Measurements from ENCODE around the gene PUM1. TPM values are rescaled to one million over a fixed set of nuclear protein-coding genes. Genes with fewer than 3 reads are reported as not detected.
"Not testable (repeated sequence)": the region's sequence is repeated elsewhere in the genome, so short reads cannot be mapped to it uniquely, and the experiment has no call there.

The PUM1 gene
- polyA plus RNA-seq, 1 donor from 2014 or later = 88.0 TPM

DNA sequence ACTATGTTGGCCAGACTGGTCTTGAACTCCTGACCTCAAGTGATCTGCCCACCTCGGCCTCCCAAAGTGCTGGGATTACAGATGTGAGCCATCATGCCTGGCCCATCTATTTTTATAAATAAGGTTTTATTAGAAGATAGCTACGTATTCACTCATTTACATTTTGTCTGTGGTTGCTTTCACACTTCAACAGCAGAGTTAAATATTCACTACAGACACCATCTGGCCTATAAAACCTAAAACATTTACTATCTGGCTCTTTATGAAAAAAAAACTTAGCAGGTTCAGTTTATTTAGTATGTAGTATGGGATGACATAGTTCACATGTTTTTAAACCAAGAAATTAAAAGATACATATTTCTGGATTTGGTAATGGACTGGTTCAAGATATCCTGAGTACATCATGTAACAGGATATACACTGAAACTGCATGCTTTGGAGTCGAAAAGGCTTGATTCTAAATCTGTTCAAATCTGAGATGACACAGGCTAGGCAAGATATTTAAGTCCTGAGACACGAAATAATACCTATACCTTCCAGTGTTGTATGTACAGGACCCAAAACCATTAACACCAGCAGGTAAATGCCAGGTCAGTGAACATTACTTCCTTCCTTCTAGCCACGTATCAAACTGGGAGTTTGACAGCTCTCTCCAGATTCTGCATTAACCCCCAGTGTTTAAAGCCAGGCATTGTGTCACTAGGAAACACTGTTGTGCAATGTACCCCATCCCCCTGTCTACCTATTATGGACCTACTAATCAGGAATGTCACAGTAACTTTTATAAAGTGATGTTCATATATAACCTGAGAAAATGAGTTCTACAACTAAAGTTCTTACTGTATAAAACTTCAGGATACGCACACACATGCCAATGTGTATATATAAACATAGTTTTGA lies 102.7 kb downstream of the PUM1 start:
- Mint-ChIP-seq H3K4me3 (no peak overlapping the region), H3K9me3 (no peaks in the 10 kb centered on the region), H3K4me1 (peaks cover 0 to 12% (median 8%) of the 10 kb centered on the region in 3 donors), H3K36me3 (peaks cover 4% of the 10 kb centered on the region), H3K27me3 (no peaks in the 10 kb centered on the region), H3K27ac (peak overlapping the region in 1 of 3 donors; percentile 64)

GRCh38 chr1:30957560-30958222 lies 107.8 kb downstream of the PUM1 start:
- Mint-ChIP-seq H3K27ac (peak overlapping the region in 2 of 3 donors; percentile 0 to 36), H3K9me3 (no peaks in the 10 kb centered on the region), H3K4me1 (peaks cover 0 to 11% (median 8%) of the 10 kb centered on the region in 3 donors), H3K27me3 (no peaks in the 10 kb centered on the region), H3K36me3 (peaks cover 2% of the 10 kb centered on the region), H3K4me3 (no peak overlapping the region)

DNA sequence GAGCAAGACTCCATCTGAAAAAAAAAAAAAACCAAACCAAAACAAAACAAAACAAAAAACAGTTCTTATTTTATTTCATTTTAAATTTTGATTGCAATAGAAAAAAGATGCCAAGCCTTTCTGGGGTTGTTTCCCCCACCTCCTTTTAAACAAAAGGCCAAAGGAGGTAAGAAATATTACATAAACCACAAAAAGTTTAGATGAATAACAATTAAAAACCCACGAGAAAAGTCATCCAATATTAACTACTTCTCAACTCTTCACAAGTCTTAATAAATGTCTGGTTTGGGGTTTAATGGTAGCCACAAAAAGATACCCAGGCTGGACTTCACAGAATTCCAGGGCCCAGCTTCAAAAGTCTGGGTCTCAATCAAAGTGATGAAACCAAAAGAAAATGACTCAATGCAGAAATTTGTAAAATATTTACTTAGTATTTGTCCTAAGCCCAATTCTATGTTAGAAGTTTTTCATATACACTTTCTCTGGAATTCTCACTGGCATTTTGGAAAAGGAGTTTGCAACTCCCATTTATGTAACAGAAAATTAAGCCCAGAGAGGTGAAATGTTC lies 110.0 kb downstream of the PUM1 start:
- no peaks in the 10 kb centered on the region for H3K9me3 Mint-ChIP-seq
- peaks cover 0 to 14% (median 4%) of the 10 kb centered on the region in 3 donors for H3K4me1 Mint-ChIP-seq
- peaks cover 2% of the 10 kb centered on the region for H3K36me3 Mint-ChIP-seq
- no peaks in the 10 kb centered on the region for H3K27me3 Mint-ChIP-seq
- no peak overlapping the region for H3K27ac Mint-ChIP-seq
- no peak overlapping the region for H3K4me3 Mint-ChIP-seq

- H3K36me3 Mint-ChIP-seq = no peaks in the 10 kb centered on the region
- no peak overlapping the region for H3K27ac Mint-ChIP-seq
- no peaks in the 10 kb centered on the region for H3K27me3 Mint-ChIP-seq
- H3K4me1 Mint-ChIP-seq = peaks cover 0 to 10% (median 4%) of the 10 kb centered on the region in 3 donors
- no peaks in the 10 kb centered on the region for H3K9me3 Mint-ChIP-seq
- H3K4me3 Mint-ChIP-seq = no peak overlapping the region
Observed at GRCh38 chr1:30953685-30954084, 111.8 kb downstream of the PUM1 start.

DNA sequence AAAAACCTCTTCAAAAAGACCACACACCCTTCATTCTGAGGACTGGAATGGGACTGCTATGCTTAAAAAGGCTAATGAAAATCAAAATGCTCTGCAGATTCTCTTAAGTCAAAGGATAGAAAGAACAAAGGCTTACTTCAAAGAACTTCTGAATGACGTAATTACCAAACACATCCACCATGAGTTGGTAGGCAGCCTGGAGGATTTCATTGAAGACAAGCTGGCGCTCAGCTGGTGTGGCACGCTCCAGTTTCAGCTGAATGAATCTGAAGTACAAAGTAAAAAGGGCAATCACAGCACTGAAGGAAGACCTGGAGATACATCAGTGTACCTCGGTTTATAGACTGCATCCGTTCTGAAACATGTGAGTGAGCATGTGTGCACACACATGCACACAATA lies 113.4 kb downstream of the PUM1 start:
- no peaks in the 10 kb centered on the region for H3K9me3 Mint-ChIP-seq
- H3K36me3 Mint-ChIP-seq = peaks cover 2% of the 10 kb centered on the region
- peak overlapping the region in 2 of 3 donors; percentile 15 to 19 for H3K27ac Mint-ChIP-seq
- peaks cover 0 to 7% (median 0%) of the 10 kb centered on the region in 3 donors for H3K4me1 Mint-ChIP-seq
- peak overlapping the region in 1 of 4 donors; percentile 60 for H3K4me3 Mint-ChIP-seq
- no peaks in the 10 kb centered on the region for H3K27me3 Mint-ChIP-seq

DNA sequence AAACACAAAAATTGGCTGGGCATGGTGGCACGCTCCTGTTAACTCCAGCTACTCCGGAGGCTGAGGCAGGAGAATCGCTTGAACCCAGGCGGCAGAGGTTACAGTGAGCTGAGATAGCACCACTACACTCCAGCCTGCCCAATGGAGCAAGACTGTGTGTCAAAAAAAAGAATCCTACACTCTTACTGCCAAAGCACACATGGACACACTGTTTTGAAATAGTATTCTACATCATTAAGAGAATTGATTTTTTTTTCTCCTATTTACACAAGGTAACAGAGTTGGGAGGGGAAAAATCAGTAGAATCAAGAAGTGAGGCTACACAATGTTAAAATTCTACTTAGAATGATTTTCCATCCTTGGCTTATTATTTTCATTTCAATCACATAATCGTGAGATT lies 114.8 kb downstream of the PUM1 start:
- no peak overlapping the region for H3K4me3 Mint-ChIP-seq
- H3K27ac Mint-ChIP-seq = no peak overlapping the region
- H3K4me1 Mint-ChIP-seq = peaks cover 0 to 7% (median 0%) of the 10 kb centered on the region in 3 donors

GRCh38 chr1:30950053-30950452 lies 115.5 kb downstream of the PUM1 start:
- Mint-ChIP-seq H3K36me3 (peaks cover 2% of the 10 kb centered on the region), H3K27ac (no peak overlapping the region)

More for the DNA sequence above, 114.8 kb downstream of the PUM1 start:
- peaks cover 2% of the 10 kb centered on the region for H3K36me3 Mint-ChIP-seq
- no peaks in the 10 kb centered on the region for H3K27me3 Mint-ChIP-seq
- H3K9me3 Mint-ChIP-seq = no peaks in the 10 kb centered on the region

DNA sequence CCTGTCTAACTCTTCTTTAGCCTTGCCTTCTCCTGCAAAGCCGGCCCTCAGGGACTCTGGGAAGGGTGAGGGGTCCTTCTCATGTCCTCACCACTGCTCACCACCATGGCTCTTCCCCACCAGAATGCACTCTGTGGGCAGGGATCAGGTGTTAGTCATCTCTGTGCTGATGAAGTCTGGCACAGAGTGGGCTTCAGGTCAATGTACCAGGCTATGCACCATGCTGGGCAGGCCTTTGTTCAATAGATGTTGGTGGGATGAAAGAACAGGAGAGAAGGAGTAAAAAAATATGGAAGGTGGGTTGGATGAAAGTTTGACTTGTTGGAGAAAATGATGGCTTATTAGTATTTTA lies 116.1 kb downstream of the PUM1 start:
- not testable (repeated sequence) for H3K27me3 Mint-ChIP-seq, H3K36me3 Mint-ChIP-seq, H3K4me3 Mint-ChIP-seq, H3K9me3 Mint-ChIP-seq, H3K4me1 Mint-ChIP-seq
- H3K27ac Mint-ChIP-seq = peak overlapping the region in 1 of 3 donors; percentile 71

More at GRCh38 chr1:30950053-30950452, 115.5 kb downstream of the PUM1 start:
- peaks cover 0 to 8% (median 0%) of the 10 kb centered on the region in 3 donors for H3K4me1 Mint-ChIP-seq
- H3K4me3 Mint-ChIP-seq = no peak overlapping the region
- no peaks in the 10 kb centered on the region for H3K9me3 Mint-ChIP-seq
- no peaks in the 10 kb centered on the region for H3K27me3 Mint-ChIP-seq

DNA sequence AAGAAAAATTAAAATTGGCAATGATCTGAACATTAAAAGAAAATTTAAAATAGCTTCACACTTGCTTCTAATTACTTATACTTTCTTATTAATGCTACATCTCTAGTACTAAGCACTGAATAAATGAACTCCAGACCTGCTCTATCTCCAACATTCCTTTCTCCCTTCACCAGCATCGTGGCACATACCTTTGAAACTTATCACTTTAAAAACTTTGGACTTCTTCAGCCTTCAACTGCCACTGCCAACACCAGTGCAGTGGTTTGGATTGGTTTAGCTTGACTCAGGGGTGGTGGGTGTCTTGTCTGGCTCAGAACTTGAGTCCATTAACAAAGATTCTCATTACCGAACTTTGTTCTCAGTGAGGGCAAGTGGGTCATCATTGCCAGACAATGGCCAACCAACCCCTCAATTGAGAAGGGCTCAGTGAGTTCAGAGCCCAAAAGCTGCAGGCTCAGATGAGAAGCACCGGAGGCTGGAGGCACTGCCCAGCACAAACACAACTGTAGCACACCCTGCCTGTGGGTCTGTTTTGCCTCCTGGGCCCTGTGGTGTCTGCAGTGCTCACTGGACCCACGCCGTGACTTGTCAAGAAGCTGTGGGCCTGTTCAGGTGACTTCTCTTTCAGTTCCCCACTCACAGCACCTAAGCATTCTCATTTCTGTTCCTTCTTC lies 116.6 kb downstream of the PUM1 start:
- H3K4me1 Mint-ChIP-seq, H3K27me3 Mint-ChIP-seq: not testable (repeated sequence)
- peak overlapping the region in 1 of 3 donors; percentile 78 for H3K27ac Mint-ChIP-seq

DNA sequence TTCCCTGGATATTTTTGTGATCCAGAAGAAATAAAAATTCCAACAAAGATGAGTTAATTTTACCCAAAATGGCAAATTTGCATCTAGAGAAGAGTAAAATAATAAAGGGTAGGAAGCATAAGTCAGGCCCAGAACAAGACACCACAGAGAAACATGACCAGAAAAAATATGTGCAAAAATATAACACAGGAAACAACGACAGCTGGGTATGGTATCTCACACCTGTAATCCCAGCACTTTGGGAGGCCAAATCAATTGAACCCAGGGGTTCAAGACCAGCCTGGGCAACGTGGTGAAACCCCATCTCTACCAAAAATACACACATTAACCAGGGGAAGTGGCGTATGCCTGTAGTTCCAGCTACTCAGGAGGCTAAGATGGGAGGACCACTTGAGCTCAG lies 117.2 kb downstream of the PUM1 start:
- H3K27me3 Mint-ChIP-seq = no peaks in the 10 kb centered on the region
- peaks cover 0 to 8% (median 0%) of the 10 kb centered on the region in 3 donors for H3K4me1 Mint-ChIP-seq
- peaks cover 10% of the 10 kb centered on the region for H3K36me3 Mint-ChIP-seq
- H3K4me3 Mint-ChIP-seq = peak overlapping the region in 1 of 4 donors; percentile 65
- no peaks in the 10 kb centered on the region for H3K9me3 Mint-ChIP-seq
- peak overlapping the region in 1 of 3 donors; percentile 78 for H3K27ac Mint-ChIP-seq

More for the DNA sequence above, 116.6 kb downstream of the PUM1 start:
- not testable (repeated sequence) for H3K9me3 Mint-ChIP-seq, H3K36me3 Mint-ChIP-seq, H3K4me3 Mint-ChIP-seq

DNA sequence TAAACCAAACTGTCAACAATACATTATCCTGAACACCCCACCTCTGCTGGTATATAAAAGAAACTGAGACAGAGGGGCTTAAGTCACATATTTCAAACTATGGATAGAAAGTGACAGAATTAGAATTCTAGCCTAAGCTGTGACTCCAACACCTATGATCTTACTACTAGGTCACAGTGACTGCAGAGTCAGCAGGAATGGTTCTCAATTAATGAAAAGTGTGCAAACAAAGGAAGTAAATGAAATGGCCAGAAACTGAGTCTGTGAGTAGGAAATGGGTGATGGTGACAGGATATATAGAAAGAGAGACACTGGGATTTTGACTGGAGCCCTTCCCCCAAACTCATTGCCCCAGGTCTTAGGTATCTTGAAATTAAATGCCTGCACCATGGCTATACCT lies 118.3 kb downstream of the PUM1 start:
- no peak overlapping the region for H3K27ac Mint-ChIP-seq
- H3K27me3 Mint-ChIP-seq = no peaks in the 10 kb centered on the region
- peaks cover 0 to 7% (median 0%) of the 10 kb centered on the region in 3 donors for H3K4me1 Mint-ChIP-seq
- no peak overlapping the region for H3K4me3 Mint-ChIP-seq
- peaks cover 10% of the 10 kb centered on the region for H3K36me3 Mint-ChIP-seq
- H3K9me3 Mint-ChIP-seq = no peaks in the 10 kb centered on the region

GRCh38 chr1:30942326-30942963 lies 123.1 kb downstream of the PUM1 start:
- Mint-ChIP-seq H3K36me3 (peaks cover 12% of the 10 kb centered on the region), H3K9me3 (no peaks in the 10 kb centered on the region), H3K27ac (no peak overlapping the region), H3K4me3 (no peak overlapping the region), H3K4me1 (peaks cover 0 to 2% (median 0%) of the 10 kb centered on the region in 3 donors), H3K27me3 (no peaks in the 10 kb centered on the region)

DNA sequence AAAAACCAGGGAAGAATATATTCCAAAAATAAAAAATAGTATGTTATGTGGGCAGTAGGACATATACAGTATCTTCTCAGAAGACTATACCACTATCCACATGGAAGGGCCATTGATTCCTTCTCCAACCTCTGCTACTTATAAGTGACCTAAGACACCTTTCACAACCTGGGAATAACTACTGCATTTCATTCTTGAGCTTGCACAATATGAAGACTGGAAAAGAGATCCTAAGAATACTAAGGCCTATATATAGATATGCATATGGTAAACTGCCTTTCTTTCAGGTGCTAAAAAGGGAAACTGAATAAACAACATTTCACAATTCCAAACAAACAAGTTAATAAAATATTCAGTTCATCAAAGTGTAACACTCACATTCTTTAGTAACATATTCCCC lies 125.0 kb downstream of the PUM1 start:
- Mint-ChIP-seq H3K9me3 (no peaks in the 10 kb centered on the region), H3K27ac (no peak overlapping the region), H3K27me3 (no peaks in the 10 kb centered on the region), H3K4me1 (peaks cover 0 to 2% (median 2%) of the 10 kb centered on the region in 3 donors), H3K4me3 (no peak overlapping the region), H3K36me3 (peaks cover 11% of the 10 kb centered on the region)

DNA sequence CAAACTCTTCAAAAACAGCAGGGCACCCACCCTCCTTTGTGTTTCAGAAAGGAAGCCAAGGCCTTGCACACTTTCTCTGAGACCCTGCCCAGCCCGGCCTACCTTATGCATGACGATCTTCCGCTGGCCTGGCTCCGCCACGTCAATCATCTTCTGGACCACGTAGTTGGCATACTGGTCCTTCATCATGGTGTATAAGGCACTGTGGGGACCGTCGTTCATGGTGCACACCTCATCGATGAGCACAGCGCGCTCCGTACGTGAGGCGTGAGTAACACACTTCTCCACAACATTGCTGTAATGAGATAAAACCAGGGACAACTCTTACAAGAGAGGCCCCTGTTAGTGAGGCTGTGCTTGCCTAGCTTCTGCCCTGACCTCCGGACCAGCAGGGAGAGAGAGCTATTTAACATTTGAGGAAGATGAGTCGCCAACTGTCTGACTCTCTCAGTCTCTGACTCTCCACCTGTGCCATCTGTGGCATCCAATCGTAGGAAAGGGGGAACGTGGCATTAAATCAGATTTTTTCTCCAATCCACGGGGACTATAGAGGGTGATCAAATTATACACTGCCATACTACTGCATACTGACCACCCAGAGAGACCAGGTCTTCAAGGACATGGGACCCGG lies 128.9 kb downstream of the PUM1 start:
- Mint-ChIP-seq H3K27ac (peak overlapping the region in 1 of 3 donors; percentile 31), H3K4me1 (peaks cover 18 to 25% (median 20%) of the 10 kb centered on the region in 3 donors), H3K9me3 (no peaks in the 10 kb centered on the region), H3K4me3 (no peak overlapping the region), H3K27me3 (no peaks in the 10 kb centered on the region), H3K36me3 (peaks cover 3% of the 10 kb centered on the region)

All from IgD-negative memory B cell (primary cell).